H1 (cell line): Measurements from ENCODE around the gene RNF43. TPM values are rescaled to one million over a fixed set of nuclear protein-coding genes. Genes with fewer than 3 reads are reported as not detected.

Experiments used
- EGR1 ChIP-seq: IDR thresholded peaks from 2 replicates; pipeline ENCODE4 v1.6.1; 2011; ENCODE audit warnings: low read depth, low read length, borderline replicate concordance
- USF2 ChIP-seq: IDR thresholded peaks from 2 replicates; pipeline ENCODE4 v1.6.1; 2011; ENCODE audit warnings: low read length, improper control_type of control experiment
- YY1 ChIP-seq: IDR thresholded peaks from 2 replicates; pipeline ENCODE4 v1.6.1; 2011; ENCODE audit warnings: low read depth, mild to moderate bottlenecking, low read length
- polyA plus RNA-seq, 7 experiments: library from polyadenylated mRNA; depleted of rRNA in 3 of 7; stranded (reverse) in 5 of 7; unstranded in 2 of 7; fragments of >200 nt in 5 of 7; fragments of 200-250 nt in 2 of 7; gene quantifications; 1 replicate in 5 of 7; 2 replicates in 1 of 7; 4 replicates in 1 of 7; pipeline versions ENCODE4 v1.2.1 to v1.2.3, GENCODE V29; 2011 to 2013; ENCODE audit warnings: missing spikeins in 2 of 7, mixed read lengths in 2 of 7
- total RNA-seq: library from RNA; stranded (reverse); fragmentation: NEBNext Ultra II Directional; extraction: Animal tissue kit (Norgen Biotek cat#: 25700); gene quantifications from 2 replicates; pipeline ENCODE4 v1.2.1, GENCODE V29; 2021

The RNF43 gene
- total and polyA plus RNA-seq, 2 of the 8 experiments (the other 6 are each of a cell fraction or from before 2014, with no cell fraction given): 0.89 to 1.5 TPM

- TF ChIP-seq EGR1 (no peak), USF2 (no peak), YY1 (no peak)
These were observed 39.7 kb downstream of the RNF43 start (continued) for GRCh38 chr17:58377661-58378060.
